Measurements from ENCODE around the gene TBC1D2B. TPM values are rescaled to one million over a fixed set of nuclear protein-coding genes. Genes with fewer than 3 reads are reported as not detected.

The TBC1D2B gene
- total and polyA plus RNA-seq, 5 donors from 2014 or later: 12.2 to 117 (median 17.6) TPM

DNA sequence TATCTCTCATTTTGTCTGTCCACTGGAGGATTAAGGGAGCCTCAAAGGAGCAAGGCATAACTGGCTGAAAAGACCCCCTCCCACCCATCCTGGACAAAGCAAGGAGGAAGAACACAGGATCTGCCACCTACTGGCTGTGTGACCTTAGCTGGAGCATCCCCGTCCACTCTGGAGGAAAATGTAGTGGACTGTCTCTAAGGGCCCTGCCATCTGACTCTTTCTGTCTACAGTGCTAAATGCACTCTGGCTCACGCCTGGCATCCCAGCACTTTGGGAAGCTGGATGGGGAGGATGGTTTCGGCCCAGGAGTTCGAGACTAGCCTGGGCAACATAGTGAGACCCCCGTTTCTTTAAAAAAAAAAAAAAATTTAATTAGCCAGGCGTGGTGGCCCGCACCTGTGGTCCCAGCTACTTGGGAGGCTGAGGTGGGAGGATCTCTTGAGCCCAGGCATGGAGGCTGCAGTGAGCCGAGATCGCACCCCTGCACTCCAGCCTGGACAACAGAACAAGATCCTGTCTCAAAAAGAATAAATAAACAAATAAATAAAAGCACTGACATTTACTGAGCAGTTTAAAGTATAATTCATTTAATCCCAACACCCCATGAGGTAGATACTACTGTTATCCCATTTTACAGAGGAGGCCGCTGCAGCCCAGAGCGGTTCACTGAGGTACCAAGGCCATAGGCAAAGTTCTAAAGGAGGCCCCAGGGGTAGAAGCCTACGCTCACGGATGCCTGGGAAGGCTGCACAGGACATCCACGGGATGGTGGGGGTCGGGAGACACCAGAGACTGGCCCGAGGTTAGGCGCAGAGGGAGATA is 1.1 kb downstream of the TBC1D2B start:
- H3K4me1 Mint-ChIP-seq: peaks cover 24 to 50% (median 32%) of the 10 kb centered on the region in 4 donors
- H3K36me3 Mint-ChIP-seq: peaks cover 4% of the 10 kb centered on the region
- H3K4me3 Mint-ChIP-seq: peak overlapping the region; percentile 95 to 100 (median 98)
- Histone ChIP-seq H3K4me1 (ENCODE audit: control insufficient read depth, insufficient read depth, low read length, poor library complexity, severe bottlenecking) (peaks cover 52% of the 10 kb centered on the region), H3K9me3 (ENCODE audit: control insufficient read depth in 2 of 2, low read length in 2 of 2) (no peaks in the 10 kb centered on the region), H3K36me3 (ENCODE audit: control insufficient read depth, insufficient read depth, low read length) (peaks cover under 1% of the 10 kb centered on the region), H3K27me3 (ENCODE audit: control insufficient read depth, insufficient read depth, low read length) (no peaks in the 10 kb centered on the region), H3K4me3 (ENCODE audit: low read depth, low read length) (peak overlapping the region; percentile 88), H3K27ac (ENCODE audit: insufficient read depth, low read length, poor library complexity, severe bottlenecking) (peak overlapping the region; percentile 77)
- H3K27me3 Mint-ChIP-seq: no peaks in the 10 kb centered on the region
- peaks cover 0 to 3% (median 0%) of the 10 kb centered on the region in 7 donors for H3K9me3 Mint-ChIP-seq
- DNase-seq: no peak
- ATAC-seq (ENCODE audit: low read depth in 2 of 2): no peak
- H3K27ac Mint-ChIP-seq: peak overlapping the region; percentile 93 to 99 (median 97)

DNA sequence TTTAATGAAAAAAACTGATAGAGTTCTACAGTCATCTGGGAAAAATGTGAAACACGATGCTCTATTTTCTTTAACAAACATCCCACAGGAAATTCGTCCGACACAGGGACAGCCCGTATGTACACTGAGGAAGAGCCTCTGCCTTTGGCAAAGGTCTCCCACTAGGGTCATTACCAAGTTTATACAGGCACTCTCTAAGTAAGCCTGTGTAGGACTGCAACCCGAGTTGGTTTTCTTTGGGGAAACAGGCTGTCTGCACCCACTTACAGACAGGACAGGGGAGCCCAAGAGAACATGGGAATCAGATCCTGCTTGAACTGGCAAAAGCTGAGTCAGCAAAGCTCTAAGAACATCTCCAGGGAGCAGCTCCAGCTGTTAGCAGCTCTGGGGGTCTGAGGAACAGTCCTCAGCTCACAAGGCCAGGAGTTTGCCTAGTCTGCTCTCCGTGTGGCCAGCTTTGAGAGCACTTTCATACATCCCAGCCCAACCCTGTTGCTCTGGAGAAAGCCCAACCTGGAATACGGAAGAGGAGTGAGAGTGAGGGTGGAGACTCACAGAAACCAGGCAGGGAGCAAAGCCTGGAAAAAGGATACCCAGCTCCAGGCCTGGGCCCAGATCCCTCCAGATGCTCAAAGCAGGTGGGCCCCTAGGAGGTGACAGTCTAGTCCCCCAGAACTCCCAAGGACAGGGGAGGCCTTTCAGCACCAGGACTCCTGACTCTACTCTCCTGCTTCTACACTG is 1.9 kb downstream of the TBC1D2B start:
- Histone ChIP-seq H3K36me3 (ENCODE audit: control insufficient read depth, insufficient read depth, low read length) (peaks cover 3% of the 10 kb centered on the region), H3K4me3 (ENCODE audit: low read depth, low read length) (peak overlapping the region; percentile 88), H3K27me3 (ENCODE audit: control insufficient read depth, insufficient read depth, low read length) (no peaks in the 10 kb centered on the region), H3K27ac (ENCODE audit: insufficient read depth, low read length, poor library complexity, severe bottlenecking) (peak overlapping the region; percentile 77), H3K4me1 (ENCODE audit: control insufficient read depth, insufficient read depth, low read length, poor library complexity, severe bottlenecking) (peaks cover 56% of the 10 kb centered on the region), H3K9me3 (ENCODE audit: control insufficient read depth in 2 of 2, low read length in 2 of 2) (no peaks in the 10 kb centered on the region)
- H3K27ac Mint-ChIP-seq: peak overlapping the region; percentile 91 to 97 (median 97)
- ATAC-seq (ENCODE audit: low read depth in 2 of 2) (no peak), DNase-seq (no peak)
- H3K9me3 Mint-ChIP-seq: peaks cover 0 to 3% (median 0%) of the 10 kb centered on the region in 7 donors
- peaks cover 24 to 55% (median 33%) of the 10 kb centered on the region in 4 donors for H3K4me1 Mint-ChIP-seq
- H3K36me3 Mint-ChIP-seq: peaks cover 4% of the 10 kb centered on the region
- peak overlapping the region; percentile 95 to 100 (median 98) for H3K4me3 Mint-ChIP-seq
- H3K27me3 Mint-ChIP-seq: no peaks in the 10 kb centered on the region

DNA sequence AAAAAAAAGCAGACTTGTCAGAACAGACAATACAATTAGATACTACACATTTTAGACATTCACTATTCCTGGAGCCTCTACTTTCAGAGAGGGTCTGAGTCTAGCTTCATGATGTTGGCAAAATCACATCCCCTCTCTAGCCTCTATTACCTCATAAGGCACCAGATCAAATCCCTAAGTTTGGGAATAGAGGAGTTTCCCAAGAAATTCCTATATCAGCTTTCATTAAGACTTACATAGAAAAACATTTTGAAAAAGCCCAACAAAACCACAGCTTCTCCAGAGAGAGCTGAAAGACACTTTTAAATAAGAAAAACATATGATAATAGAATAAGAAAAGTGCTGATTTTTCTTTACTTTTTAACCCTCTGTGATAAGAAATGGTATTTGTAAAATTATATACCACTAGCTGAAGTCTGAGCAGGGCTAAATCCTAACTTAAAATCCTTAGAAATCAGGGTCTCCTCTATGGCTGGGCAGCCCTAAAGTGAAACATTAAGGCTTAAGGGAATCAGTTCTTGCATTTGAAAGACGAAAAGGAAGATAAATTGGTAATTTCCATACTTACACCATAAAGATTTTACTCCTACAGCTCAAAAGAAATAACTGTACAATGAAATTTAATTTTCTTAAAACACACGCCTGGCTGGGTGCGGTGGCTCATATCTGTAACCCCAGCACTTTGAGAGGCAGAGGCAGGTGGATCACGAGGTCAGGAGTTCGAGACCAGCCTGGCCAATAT is 4.3 kb downstream of the TBC1D2B start:
- H3K27ac Mint-ChIP-seq: peak overlapping the region; percentile 5 to 56 (median 51)
- no peak for ATAC-seq (ENCODE audit: low read depth in 2 of 2)

DNA sequence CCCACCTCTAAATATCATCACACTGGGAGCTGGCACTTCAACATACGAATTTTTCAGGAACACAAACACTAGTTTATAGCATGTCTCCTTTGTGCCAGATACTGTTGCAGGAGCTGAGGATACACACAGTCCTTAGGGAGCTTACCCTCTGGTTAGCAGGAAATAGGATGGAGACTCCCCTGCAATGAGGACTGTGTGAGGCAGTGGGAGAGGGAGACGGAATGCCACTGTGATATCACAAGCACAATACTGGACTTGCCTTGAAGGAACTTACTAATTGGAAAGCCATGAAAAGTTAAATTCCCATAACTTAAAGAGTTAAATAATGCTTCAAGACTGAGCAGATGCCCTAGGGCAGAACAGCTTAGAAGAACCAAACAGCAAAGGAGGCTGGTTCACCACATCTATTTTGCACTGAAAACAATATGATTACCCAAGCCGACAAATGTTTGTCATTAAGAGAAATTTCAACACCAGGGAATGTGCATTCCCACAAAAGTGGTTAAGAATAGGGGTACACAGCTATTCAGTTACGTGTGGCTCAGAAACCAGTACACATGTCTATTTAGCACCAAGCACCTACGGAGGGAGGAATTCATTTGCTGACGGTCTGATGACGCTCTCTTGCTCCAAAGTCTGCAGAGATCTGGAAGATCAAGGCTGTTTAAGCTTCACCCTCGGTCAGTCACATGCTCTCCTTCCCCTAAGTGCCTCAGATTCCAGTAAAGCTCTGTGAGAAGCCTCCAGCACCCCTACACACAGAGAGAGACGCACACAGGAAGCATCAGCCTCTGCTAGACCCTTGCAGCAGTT is 5.2 kb downstream of the TBC1D2B start:
- Mint-ChIP-seq H3K27ac (peak overlapping the region; percentile 5 to 51 (median 28)), H3K36me3 (peaks cover 4% of the 10 kb centered on the region), H3K4me1 (peaks cover 18 to 55% (median 47%) of the 10 kb centered on the region in 4 donors), H3K9me3 (peaks cover 0 to 2% (median 0%) of the 10 kb centered on the region in 7 donors), H3K27me3 (no peaks in the 10 kb centered on the region), H3K4me3 (peak overlapping the region; percentile 28 to 74 (median 56))
- H3K4me1 ChIP-seq (ENCODE audit: control insufficient read depth, insufficient read depth, low read length, poor library complexity, severe bottlenecking): peaks cover 83% of the 10 kb centered on the region
- H3K27me3 ChIP-seq (ENCODE audit: control insufficient read depth, insufficient read depth, low read length): no peaks in the 10 kb centered on the region
- peaks cover 3% of the 10 kb centered on the region for H3K36me3 ChIP-seq (ENCODE audit: control insufficient read depth, insufficient read depth, low read length)
- ATAC-seq (ENCODE audit: low read depth in 2 of 2): peak in 1 of 2 donors; percentile 9
- no peak for DNase-seq
- H3K4me3 ChIP-seq (ENCODE audit: low read depth, low read length): peak overlapping the region; percentile 65
- no peaks in the 10 kb centered on the region for H3K9me3 ChIP-seq (ENCODE audit: control insufficient read depth in 2 of 2, low read length in 2 of 2)
- H3K27ac ChIP-seq (ENCODE audit: insufficient read depth, low read length, poor library complexity, severe bottlenecking): peak overlapping the region; percentile 44

More for the DNA sequence above, 4.3 kb downstream of the TBC1D2B start:
- H3K36me3 ChIP-seq (ENCODE audit: control insufficient read depth, insufficient read depth, low read length): peaks cover 3% of the 10 kb centered on the region
- H3K27ac ChIP-seq (ENCODE audit: insufficient read depth, low read length, poor library complexity, severe bottlenecking): peak overlapping the region; percentile 44
- Mint-ChIP-seq H3K9me3 (peaks cover 0 to 5% (median 0%) of the 10 kb centered on the region in 7 donors), H3K4me1 (peaks cover 22 to 55% (median 48%) of the 10 kb centered on the region in 4 donors), H3K27me3 (no peaks in the 10 kb centered on the region), H3K4me3 (peak overlapping the region; percentile 28 to 74 (median 56)), H3K36me3 (peaks cover 4% of the 10 kb centered on the region)
- H3K4me3 ChIP-seq (ENCODE audit: low read depth, low read length): peak overlapping the region; percentile 65
- H3K27me3 ChIP-seq (ENCODE audit: control insufficient read depth, insufficient read depth, low read length): no peaks in the 10 kb centered on the region
- H3K9me3 ChIP-seq (ENCODE audit: control insufficient read depth in 2 of 2, low read length in 2 of 2): no peaks in the 10 kb centered on the region
- no peak for DNase-seq
- H3K4me1 ChIP-seq (ENCODE audit: control insufficient read depth, insufficient read depth, low read length, poor library complexity, severe bottlenecking): peaks cover 80% of the 10 kb centered on the region

DNA sequence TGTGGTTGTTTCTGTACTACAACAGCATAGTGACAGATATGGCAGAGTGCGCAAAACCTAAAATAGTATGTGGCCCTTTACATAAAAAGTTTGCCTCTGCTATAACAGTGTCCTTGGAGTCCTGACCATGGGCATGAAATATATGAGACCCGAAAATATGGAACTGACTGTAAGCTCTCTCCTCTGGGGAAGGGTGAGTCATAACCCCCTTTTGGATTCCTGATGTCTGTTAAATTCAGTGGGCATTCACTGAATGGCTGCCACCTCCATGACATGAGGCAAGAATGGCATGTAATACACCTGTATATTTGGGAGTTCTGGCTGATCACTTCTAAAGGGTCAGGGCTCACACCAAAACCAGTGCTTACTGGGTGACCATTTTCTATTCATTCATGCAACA is 6.1 kb downstream of the TBC1D2B start:
- no peaks in the 10 kb centered on the region for H3K27me3 Mint-ChIP-seq
- no peaks in the 10 kb centered on the region for H3K9me3 ChIP-seq (ENCODE audit: control insufficient read depth in 2 of 2, low read length in 2 of 2)
- peak overlapping the region; percentile 44 for H3K27ac ChIP-seq (ENCODE audit: insufficient read depth, low read length, poor library complexity, severe bottlenecking)
- peaks cover 13 to 55% (median 47%) of the 10 kb centered on the region in 4 donors for H3K4me1 Mint-ChIP-seq
- ATAC-seq (ENCODE audit: low read depth in 2 of 2): no peak
- no peak for DNase-seq
- no peaks in the 10 kb centered on the region for H3K27me3 ChIP-seq (ENCODE audit: control insufficient read depth, insufficient read depth, low read length)
- peak overlapping the region; percentile 37 for H3K4me3 ChIP-seq (ENCODE audit: low read depth, low read length)
- H3K4me1 ChIP-seq (ENCODE audit: control insufficient read depth, insufficient read depth, low read length, poor library complexity, severe bottlenecking): peaks cover 86% of the 10 kb centered on the region
- peaks cover 4% of the 10 kb centered on the region for H3K36me3 Mint-ChIP-seq
- H3K36me3 ChIP-seq (ENCODE audit: control insufficient read depth, insufficient read depth, low read length): peaks cover 3% of the 10 kb centered on the region
- peaks cover 0 to 2% (median 0%) of the 10 kb centered on the region in 7 donors for H3K9me3 Mint-ChIP-seq
- peak overlapping the region; percentile 5 to 86 (median 65) for H3K4me3 Mint-ChIP-seq
- H3K27ac Mint-ChIP-seq: peak overlapping the region in 1 of 3 donors; percentile 80

DNA sequence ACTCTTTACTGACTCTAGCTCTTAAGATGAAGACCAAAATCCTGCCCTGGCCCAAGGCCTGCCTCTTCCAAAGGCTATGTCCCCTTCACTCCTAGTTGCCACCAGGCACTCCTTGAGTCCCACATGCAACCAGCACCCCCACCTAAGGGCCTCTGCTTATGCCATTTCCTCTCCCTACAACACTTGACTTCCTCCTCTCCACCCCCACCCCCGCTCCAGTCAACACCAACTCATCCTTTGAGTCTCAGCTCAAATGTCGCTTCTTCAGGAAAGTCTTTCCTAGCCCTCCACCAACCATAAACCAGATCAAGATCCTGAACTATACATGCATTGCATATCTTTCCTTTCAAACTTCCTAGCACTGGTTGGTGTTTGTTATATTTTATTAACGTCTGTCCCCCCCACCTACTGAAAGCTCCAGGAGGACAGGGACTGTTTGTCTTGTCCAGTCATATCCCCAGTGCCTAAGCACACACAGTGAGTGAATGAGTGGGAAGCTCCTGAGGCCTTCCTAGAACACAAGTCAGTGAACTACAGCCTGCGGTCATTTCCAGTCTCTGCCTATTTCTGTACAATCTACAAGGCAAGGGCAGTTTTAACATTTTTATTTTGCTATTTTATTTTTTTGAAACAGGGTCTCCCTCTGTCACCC is 7.3 kb downstream of the TBC1D2B start:
- H3K4me3 Mint-ChIP-seq: peak overlapping the region in 2 of 4 donors; percentile 85 to 93
- H3K4me3 ChIP-seq (ENCODE audit: low read depth, low read length): peak overlapping the region; percentile 87
- H3K9me3 ChIP-seq (ENCODE audit: control insufficient read depth in 2 of 2, low read length in 2 of 2): no peaks in the 10 kb centered on the region
- peaks cover 3% of the 10 kb centered on the region for H3K36me3 ChIP-seq (ENCODE audit: control insufficient read depth, insufficient read depth, low read length)
- H3K4me1 Mint-ChIP-seq: peaks cover 1 to 48% (median 40%) of the 10 kb centered on the region in 4 donors
- peak in 2 of 3 donors; percentile 31 to 74 for DNase-seq
- no peaks in the 10 kb centered on the region for H3K27me3 ChIP-seq (ENCODE audit: control insufficient read depth, insufficient read depth, low read length)
- H3K27ac ChIP-seq (ENCODE audit: insufficient read depth, low read length, poor library complexity, severe bottlenecking): peak overlapping the region; percentile 86
- peak; percentile 35 to 36 for ATAC-seq (ENCODE audit: low read depth in 2 of 2)
- peaks cover 0 to 2% (median 0%) of the 10 kb centered on the region in 7 donors for H3K9me3 Mint-ChIP-seq
- no peak overlapping the region for H3K27ac Mint-ChIP-seq
- peaks cover 86% of the 10 kb centered on the region for H3K4me1 ChIP-seq (ENCODE audit: control insufficient read depth, insufficient read depth, low read length, poor library complexity, severe bottlenecking)
- H3K27me3 Mint-ChIP-seq: no peaks in the 10 kb centered on the region
- H3K36me3 Mint-ChIP-seq: peaks cover 4% of the 10 kb centered on the region

Measured in CD4-positive, CD25-positive, alpha-beta regulatory T cell (primary cell).